NOMO-1 treated with DMSO at 0.1 percent for 48 hours (cell line): ENCODE measurements around the gene PRSS12.
A peak's percentile ranks its signal among the peaks of the same experiment; 100 is the strongest.
"Not testable (repeated sequence)": the region's sequence is repeated elsewhere in the genome, so short reads cannot be mapped to it uniquely, and the experiment has no call there.

Experiments used
- DNase-seq: peaks from one replicate; lab custom pipeline; 2025; ENCODE audit not compliant: unreplicated experiment; lab: John Stamatoyannopoulos, UW

PRSS12 gene

GRCh38 chr4:118322831-118323502 lies 29.8 kb downstream of the PRSS12 start:
- no peak for DNase-seq

GRCh38 chr4:118318931-118319330 lies 33.9 kb downstream of the PRSS12 start:
- no peak for DNase-seq

GRCh38 chr4:118317691-118318090 lies 35.1 kb downstream of the PRSS12 start:
- DNase-seq, result no peak

- no peak for DNase-seq
These were observed 38.6 kb downstream of the PRSS12 start for GRCh38 chr4:118314221-118314620.

GRCh38 chr4:118313098-118313497 lies 39.7 kb downstream of the PRSS12 start:
- no peak for DNase-seq

- no peak for DNase-seq
These were observed 44.3 kb downstream of the PRSS12 start for GRCh38 chr4:118308306-118309030.

GRCh38 chr4:118307643-118308042 lies 45.2 kb downstream of the PRSS12 start:
- DNase-seq, result no peak

GRCh38 chr4:118299619-118300018 lies 53.2 kb downstream of the PRSS12 start:
- DNase-seq, result not testable (repeated sequence)

GRCh38 chr4:118296729-118297128 lies 56.1 kb downstream of the PRSS12 start:
- no peak for DNase-seq

GRCh38 chr4:118290951-118291350 lies 61.9 kb downstream of the PRSS12 start:
- no peak for DNase-seq

- no peak for DNase-seq
These were observed 63.0 kb downstream of the PRSS12 start for GRCh38 chr4:118289794-118290193.

GRCh38 chr4:118287711-118288451 lies 64.9 kb downstream of the PRSS12 start:
- no peak for DNase-seq

- no peak for DNase-seq
These were observed 66.1 kb downstream of the PRSS12 start for GRCh38 chr4:118286685-118287084.

GRCh38 chr4:118285931-118286330 lies 66.9 kb downstream of the PRSS12 start:
- DNase-seq, result no peak

GRCh38 chr4:118284169-118284568 lies 68.6 kb downstream of the PRSS12 start:
- peak; percentile 90 for DNase-seq

GRCh38 chr4:118282692-118283091 lies 70.1 kb downstream of the PRSS12 start:
- peak; percentile 87 for DNase-seq

- DNase-seq, result no peak
These were observed 71.0 kb downstream of the PRSS12 start for GRCh38 chr4:118281611-118282442.

GRCh38 chr4:118280501-118281218 lies 72.1 kb downstream of the PRSS12 start:
- peak; percentile 50 for DNase-seq

- no peak for DNase-seq
These were observed 72.8 kb downstream of the PRSS12 start for GRCh38 chr4:118279920-118280432.

GRCh38 chr4:118279328-118279727 lies 73.5 kb downstream of the PRSS12 start:
- DNase-seq, result no peak
